HepG2 (cell line): ENCODE measurements around the gene EXOSC7.

Experiments used
- CHD4 ChIP-seq: fragments of 200-600 bp; sonication (generic); IDR thresholded peaks from 2 replicates; pipeline ENCODE4 v1.7.0; 2017; ENCODE audit warnings: mild to moderate bottlenecking, low read length, borderline replicate concordance
- JUND ChIP-seq: sonication (generic); formaldehyde crosslinking; IDR thresholded peaks from 2 replicates; pipeline ENCODE4 v1.8.0; 2022; ENCODE audit warnings: mild to moderate bottlenecking, missing genetic modification reagents
- ZNF274 ChIP-seq: sonication (generic); formaldehyde crosslinking; IDR thresholded peaks from 2 replicates; pipeline ENCODE4 v1.5.1; 2020; ENCODE audit warnings: mild to moderate bottlenecking, missing genetic modification reagents
- ZNF883 ChIP-seq: sonication (generic); formaldehyde crosslinking; IDR thresholded peaks from 2 replicates; pipeline ENCODE4 v1.5.1; 2020; ENCODE audit warnings: mild to moderate bottlenecking, missing genetic modification reagents; ENCODE audit errors: not compliant biosample characterization
- TF ChIP-seq, protein P1 (sequence below): sonication (generic); formaldehyde crosslinking; IDR thresholded peaks from 2 replicates; pipeline ENCODE4 v1.5.1; 2020; ENCODE audit warnings: mild to moderate bottlenecking, missing genetic modification reagents, moderate library complexity

DNA sequence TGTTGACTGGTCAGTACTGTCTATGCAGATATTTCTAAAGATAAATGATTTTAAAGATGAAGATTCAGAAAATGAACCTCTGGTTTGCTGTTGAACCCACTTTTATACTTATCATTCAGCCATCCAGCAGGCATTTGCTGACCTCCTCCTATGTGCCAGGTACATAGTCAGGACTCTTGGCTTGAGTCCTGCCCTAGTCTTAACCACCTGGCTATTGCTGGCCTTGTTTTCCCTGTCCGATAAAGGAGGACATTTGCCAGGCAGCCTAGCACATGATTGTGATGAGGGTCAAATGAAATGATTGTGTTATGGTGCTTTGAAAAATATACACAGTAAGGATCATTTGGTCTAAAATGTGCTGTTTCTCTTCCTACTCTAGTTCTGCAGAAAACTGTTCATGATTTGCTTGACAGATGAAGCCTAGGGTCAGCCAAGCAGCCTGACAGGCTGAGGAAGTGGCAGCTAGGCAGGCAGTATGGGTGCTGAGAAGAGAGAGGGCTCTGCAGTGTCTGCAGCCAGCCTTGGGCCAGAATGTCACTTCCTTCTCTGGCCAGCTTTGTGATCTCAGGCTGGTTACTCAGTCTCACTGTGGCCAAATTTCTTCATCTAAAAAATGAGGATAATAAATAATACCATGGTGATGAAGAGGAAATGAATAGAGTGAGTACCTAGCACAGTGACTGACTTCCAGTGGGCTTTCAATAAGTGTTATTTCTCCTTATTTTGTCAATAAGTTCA is 13.8 kb downstream of the EXOSC7 start:
- TF ChIP-seq ZNF883 (no peak), CHD4 (no peak), ZNF274 (CRISPR knock-in tag) (no peak), JUND (no peak)
- TF ChIP-seq, protein P1, sequence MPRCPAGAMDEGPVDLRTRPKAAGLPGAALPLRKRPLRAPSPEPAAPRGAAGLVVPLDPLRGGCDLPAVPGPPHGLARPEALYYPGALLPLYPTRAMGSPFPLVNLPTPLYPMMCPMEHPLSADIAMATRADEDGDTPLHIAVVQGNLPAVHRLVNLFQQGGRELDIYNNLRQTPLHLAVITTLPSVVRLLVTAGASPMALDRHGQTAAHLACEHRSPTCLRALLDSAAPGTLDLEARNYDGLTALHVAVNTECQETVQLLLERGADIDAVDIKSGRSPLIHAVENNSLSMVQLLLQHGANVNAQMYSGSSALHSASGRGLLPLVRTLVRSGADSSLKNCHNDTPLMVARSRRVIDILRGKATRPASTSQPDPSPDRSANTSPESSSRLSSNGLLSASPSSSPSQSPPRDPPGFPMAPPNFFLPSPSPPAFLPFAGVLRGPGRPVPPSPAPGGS (CRISPR knock-in tag): no peak
